ENCODE measurements around the gene MLXIPL. TPM values are rescaled to one million over a fixed set of nuclear protein-coding genes. Genes with fewer than 3 reads are reported as not detected.

The MLXIPL gene
- polyA plus RNA-seq, 1 donor from 2014 or later, result 1.8 TPM

- H3K4me3 ChIP-seq (ENCODE audit: low read length), result no peak overlapping the region
- H3K36me3 ChIP-seq (ENCODE audit: insufficient read depth, low read length), result no peaks in the 10 kb centered on the region
- no peaks in the 10 kb centered on the region for H3F3A ChIP-seq (ENCODE audit: insufficient read depth, low read length, poor library complexity, severe bottlenecking)
- no peaks in the 10 kb centered on the region for H4K20me1 ChIP-seq (ENCODE audit: insufficient read depth)
- H3K9ac ChIP-seq (ENCODE audit: low read length), result no peak overlapping the region
- no peak overlapping the region for H2AFZ ChIP-seq (ENCODE audit: low read depth, low read length)
- no peak overlapping the region for H3K4me2 ChIP-seq (ENCODE audit: low read length)
- no peak overlapping the region for H3K27ac ChIP-seq (ENCODE audit: low read length)
- H3K27me3 ChIP-seq (ENCODE audit: insufficient read depth, low read depth, low read length), result no peaks in the 10 kb centered on the region
- no peaks in the 10 kb centered on the region for H3K9me2 ChIP-seq (ENCODE audit: insufficient read depth, low read length)
- TF ChIP-seq MXI1 (conservative IDR thresholded peaks at IDR 0.05; ENCODE audit: poor library complexity, severe bottlenecking), result no peak
- TF ChIP-seq RAD21 (conservative IDR thresholded peaks at IDR 0.05), result no peak
- no peak for TF ChIP-seq CTCF (IDR thresholded peaks at IDR 0.05; ENCODE audit: poor library complexity, severe bottlenecking)
- TF ChIP-seq POLR2AphosphoS5 (IDR thresholded peaks at IDR 0.05), result no peak
- TF ChIP-seq SMC3 (conservative IDR thresholded peaks at IDR 0.05; ENCODE audit: poor library complexity), result no peak
- TF ChIP-seq EZH2 (IDR thresholded peaks at IDR 0.05; ENCODE audit: borderline replicate concordance, insufficient read depth, low read length, poor library complexity, severe bottlenecking), result no peak
- TF ChIP-seq TAF1 (IDR thresholded peaks at IDR 0.05; ENCODE audit: low read depth), result no peak
- no peak for TF ChIP-seq REST (IDR thresholded peaks at IDR 0.05; ENCODE audit: borderline replicate concordance)
- TF ChIP-seq EP300 (conservative IDR thresholded peaks at IDR 0.05; ENCODE audit: poor library complexity, severe bottlenecking), result no peak
- no peaks in the 10 kb centered on the region for H3K79me2 ChIP-seq (replicated peaks; ENCODE audit: insufficient read depth, low read length)
- no peaks in the 10 kb centered on the region for H3K9me3 ChIP-seq (ENCODE audit: low read length)
Measured at GRCh38 chr7:73599151-73599882, 25.0 kb downstream of the MLXIPL start.

- no peaks in the 10 kb centered on the region for H3K9me3 ChIP-seq (ENCODE audit: low read length)
- no peaks in the 10 kb centered on the region for H3K36me3 ChIP-seq (ENCODE audit: insufficient read depth, low read length)
- TF ChIP-seq RAD21 (conservative IDR thresholded peaks at IDR 0.05), result no peak
- no peak for TF ChIP-seq EZH2 (IDR thresholded peaks at IDR 0.05; ENCODE audit: borderline replicate concordance, insufficient read depth, low read length, poor library complexity, severe bottlenecking)
- TF ChIP-seq MXI1 (conservative IDR thresholded peaks at IDR 0.05; ENCODE audit: poor library complexity, severe bottlenecking), result no peak
- no peak for TF ChIP-seq TAF1 (IDR thresholded peaks at IDR 0.05; ENCODE audit: low read depth)
- TF ChIP-seq EP300 (conservative IDR thresholded peaks at IDR 0.05; ENCODE audit: poor library complexity, severe bottlenecking), result no peak
- no peak for TF ChIP-seq CTCF (IDR thresholded peaks at IDR 0.05; ENCODE audit: poor library complexity, severe bottlenecking)
- TF ChIP-seq REST (IDR thresholded peaks at IDR 0.05; ENCODE audit: borderline replicate concordance), result no peak
- TF ChIP-seq POLR2AphosphoS5 (IDR thresholded peaks at IDR 0.05), result no peak
- TF ChIP-seq SMC3 (conservative IDR thresholded peaks at IDR 0.05; ENCODE audit: poor library complexity), result no peak
- H3K79me2 ChIP-seq (replicated peaks; ENCODE audit: insufficient read depth, low read length), result no peaks in the 10 kb centered on the region
- no peak overlapping the region for H3K9ac ChIP-seq (ENCODE audit: low read length)
- H3K9me2 ChIP-seq (ENCODE audit: insufficient read depth, low read length), result no peaks in the 10 kb centered on the region
- no peak overlapping the region for H3K27ac ChIP-seq (ENCODE audit: low read length)
- no peaks in the 10 kb centered on the region for H3K27me3 ChIP-seq (ENCODE audit: insufficient read depth, low read depth, low read length)
- H3K4me2 ChIP-seq (ENCODE audit: low read length), result no peak overlapping the region
- H2AFZ ChIP-seq (ENCODE audit: low read depth, low read length), result no peak overlapping the region
- H4K20me1 ChIP-seq (ENCODE audit: insufficient read depth), result no peaks in the 10 kb centered on the region
- H3K4me3 ChIP-seq (ENCODE audit: low read length), result no peak overlapping the region
- H3F3A ChIP-seq (ENCODE audit: insufficient read depth, low read length, poor library complexity, severe bottlenecking), result no peaks in the 10 kb centered on the region
Measured at GRCh38 chr7:73597978-73598782, 26.1 kb downstream of the MLXIPL start.

Measured in neural cell (in vitro differentiated cells).